GM19397 (cell line): ENCODE results near the gene SLC2A8.
A peak's percentile ranks its signal among the peaks of the same experiment; 100 is the strongest.

Experiments
- ATAC-seq: cut with Tn5 transposase; IDR thresholded peaks from one replicate; pipeline ENCODE4 v1.9.1; 2021; ENCODE audit warnings: mild to moderate bottlenecking, moderate library complexity; ENCODE audit not compliant: unreplicated experiment

Gene SLC2A8

GRCh38 chr9:127423934-127424675 is 27.1 kb downstream of the SLC2A8 start, which contains the start of gene ZNF79:
ZNF79 (plus strand) TSS chr9:127424382; CDS start chr9:127424788, 406 bp downstream.
- peak; percentile 87 for ATAC-seq

- no peak for ATAC-seq
These were observed 27.7 kb downstream of the SLC2A8 start for GRCh38 chr9:127424676-127424999.

DNA sequence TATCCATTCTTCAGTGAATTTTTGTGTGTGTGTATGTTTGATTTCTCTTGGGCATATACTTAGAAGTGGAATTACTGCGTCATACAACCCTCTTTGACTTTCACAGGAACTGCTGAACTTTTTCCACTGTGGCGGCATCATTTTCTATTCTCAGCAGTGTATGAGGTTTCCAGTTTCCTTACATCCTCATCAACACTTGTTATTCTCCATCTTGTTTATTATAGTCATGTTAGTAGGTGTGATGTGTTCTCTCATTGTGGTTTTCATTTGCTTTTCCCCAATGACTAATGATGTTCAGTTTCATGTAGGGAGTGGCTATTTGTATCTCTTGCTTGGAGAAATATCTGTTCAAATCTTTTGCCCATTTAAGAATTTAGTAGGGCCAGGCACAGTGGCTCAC is 29.8 kb downstream of the SLC2A8 start:
- no peak for ATAC-seq

GRCh38 chr9:127428348-127428747 is 31.4 kb downstream of the SLC2A8 start:
- no peak for ATAC-seq

DNA sequence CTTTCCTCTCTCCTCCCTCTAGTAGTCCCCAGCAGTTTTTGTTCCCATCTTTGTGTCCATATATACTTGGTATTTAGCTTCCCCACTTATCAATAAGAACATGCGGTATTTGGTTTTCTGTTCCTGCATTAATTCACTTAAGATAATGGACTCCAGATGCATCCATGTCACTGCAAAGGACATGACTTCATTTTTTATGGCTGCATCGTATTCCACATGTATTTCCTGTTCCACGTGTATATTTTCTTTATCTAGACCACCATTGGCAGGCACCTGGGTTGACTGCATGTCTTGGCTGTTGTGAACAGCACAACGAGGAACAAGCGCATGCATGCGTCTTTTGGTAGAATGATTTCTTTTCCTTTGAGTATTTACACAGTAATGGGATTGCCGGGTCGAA is 33.4 kb downstream of the SLC2A8 start:
- ATAC-seq, result no peak

DNA sequence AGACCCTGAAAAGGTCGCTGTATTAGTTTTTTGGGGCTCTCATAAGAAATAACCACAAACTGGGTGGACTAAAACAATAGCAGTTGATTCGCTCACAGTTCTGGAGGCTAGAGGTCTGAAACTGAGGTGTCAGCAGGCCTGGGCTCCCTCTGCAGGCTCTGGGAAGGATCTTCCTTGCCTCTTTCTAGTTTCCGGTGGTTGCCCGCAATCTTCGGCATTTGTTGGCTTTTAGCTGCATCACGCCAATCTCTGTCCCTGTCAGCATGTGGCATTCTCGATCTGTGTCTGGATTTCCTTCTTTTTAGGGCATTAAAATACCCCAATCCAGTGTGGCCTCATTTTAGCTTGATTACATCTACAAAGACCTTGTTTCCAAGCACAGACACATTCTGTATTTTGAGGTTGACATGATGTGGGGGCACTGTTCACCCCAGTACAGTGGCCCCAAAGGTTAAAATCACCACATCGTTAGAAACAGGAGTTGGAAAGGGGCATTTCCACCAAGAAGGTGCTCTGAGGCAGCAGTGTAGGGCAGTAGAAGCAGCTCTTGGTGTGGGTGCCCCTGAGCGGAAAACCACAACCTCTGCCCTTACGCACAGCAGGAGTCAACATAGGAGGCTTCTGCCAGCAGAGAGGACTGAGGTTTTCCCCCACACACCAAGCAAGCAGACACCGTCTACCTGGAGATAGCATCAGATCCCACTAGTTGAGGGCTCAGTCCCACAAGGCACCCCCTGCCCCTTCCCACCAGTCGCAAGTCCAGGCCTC is 40.7 kb downstream of the SLC2A8 start:
- no peak for ATAC-seq

- no peak for ATAC-seq
These were observed 41.4 kb downstream of the SLC2A8 start for GRCh38 chr9:127438394-127438793.

DNA sequence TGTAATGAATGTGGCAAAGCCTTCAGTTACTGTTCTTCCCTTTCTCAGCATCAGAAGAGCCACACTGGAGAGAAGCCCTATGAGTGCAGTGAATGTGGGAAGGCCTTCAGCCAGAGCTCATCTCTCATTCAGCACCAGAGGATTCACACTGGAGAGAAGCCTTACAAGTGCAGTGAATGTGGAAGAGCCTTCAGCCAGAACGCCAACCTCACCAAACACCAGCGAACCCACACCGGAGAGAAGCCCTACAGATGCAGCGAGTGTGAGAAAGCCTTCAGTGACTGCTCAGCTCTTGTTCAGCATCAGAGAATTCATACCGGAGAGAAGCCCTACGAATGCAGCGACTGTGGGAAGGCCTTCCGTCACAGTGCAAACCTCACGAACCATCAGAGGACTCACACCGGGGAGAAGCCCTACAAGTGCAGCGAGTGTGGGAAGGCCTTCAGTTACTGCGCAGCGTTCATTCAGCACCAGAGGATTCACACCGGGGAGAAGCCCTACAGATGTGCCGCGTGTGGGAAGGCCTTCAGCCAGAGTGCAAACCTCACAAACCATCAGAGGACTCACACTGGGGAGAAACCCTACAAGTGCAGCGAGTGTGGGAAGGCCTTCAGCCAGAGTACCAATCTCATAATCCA is 47.4 kb downstream of the SLC2A8 start:
- ATAC-seq, result no peak

DNA sequence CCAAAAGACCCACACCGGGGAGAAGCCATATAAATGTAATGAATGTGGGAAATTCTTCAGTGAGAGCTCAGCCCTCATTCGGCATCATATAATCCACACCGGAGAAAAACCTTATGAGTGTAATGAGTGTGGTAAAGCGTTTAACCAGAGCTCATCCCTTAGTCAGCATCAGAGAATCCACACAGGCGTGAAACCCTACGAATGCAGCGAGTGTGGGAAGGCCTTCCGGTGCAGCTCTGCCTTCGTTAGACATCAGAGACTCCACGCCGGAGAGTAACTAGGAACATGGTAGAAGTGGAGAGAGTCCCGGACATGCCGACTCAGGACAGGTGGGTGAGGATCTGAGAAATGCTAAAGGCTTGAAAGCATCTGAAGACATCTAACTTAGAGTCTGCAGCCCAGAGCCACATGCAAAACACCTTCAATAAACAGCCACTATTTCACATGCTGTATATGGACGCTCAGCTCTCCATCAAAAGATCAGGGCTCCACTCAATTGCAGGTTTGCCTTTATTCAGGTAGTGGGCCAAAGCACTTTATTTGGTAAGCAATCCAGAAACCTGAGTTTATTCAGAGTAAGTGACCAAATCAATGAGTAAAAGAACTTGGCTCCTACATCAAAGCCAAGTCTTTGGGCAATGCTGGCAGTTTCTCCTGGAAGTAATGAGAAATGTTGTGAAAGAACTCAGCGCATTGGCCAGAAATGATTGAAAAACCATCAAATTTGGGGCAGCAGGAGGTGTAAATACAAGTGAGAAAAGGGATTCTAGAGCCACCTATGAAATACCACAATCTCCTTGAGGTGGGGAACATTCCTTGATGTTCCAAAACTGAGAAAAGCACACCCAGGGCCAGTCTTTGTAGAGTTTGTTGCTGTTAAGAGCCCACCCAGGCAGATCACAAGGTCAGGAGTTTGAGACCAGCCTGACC is 48.2 kb downstream of the SLC2A8 start:
- no peak for ATAC-seq

DNA sequence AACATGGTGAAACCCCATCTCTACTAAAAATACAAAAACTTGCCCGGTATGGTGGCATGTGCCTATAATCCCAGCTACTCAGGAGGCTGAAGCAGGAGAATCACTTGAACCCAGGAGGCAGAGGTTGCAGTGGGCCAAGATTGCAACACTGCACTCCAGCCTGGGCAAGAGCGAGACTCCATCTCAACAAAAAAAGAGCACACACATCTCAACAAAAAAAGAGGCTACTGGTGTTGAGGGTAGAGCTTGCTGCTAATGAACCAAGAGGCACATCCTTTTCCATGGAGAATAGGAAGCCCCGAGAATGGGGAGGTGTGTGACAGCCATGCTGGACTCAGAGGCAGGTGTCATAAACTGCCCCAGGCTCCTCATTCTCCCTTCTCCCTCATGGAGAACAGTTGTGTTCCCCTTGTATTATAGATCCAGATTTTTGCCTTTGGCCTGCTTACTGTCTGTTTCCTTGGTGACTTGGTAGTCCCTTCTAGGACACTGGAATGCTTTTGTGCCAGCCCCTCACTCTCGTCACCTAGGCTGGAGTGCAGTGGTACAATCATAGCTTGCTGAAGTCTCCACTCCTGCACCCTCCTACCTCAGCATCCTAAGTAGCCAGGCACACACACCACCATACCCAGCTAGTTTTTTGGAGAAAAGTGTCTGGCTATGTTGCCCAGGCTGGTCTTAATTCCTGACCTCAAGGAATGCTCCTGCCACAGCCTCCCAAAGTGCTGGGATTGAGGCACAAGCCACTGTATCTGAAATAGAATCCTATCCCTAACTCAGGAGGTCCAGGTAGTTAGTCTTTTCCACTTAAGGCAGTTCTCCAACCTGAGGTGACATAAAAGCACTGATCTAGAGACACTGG is 49.1 kb downstream of the SLC2A8 start:
- no peak for ATAC-seq

DNA sequence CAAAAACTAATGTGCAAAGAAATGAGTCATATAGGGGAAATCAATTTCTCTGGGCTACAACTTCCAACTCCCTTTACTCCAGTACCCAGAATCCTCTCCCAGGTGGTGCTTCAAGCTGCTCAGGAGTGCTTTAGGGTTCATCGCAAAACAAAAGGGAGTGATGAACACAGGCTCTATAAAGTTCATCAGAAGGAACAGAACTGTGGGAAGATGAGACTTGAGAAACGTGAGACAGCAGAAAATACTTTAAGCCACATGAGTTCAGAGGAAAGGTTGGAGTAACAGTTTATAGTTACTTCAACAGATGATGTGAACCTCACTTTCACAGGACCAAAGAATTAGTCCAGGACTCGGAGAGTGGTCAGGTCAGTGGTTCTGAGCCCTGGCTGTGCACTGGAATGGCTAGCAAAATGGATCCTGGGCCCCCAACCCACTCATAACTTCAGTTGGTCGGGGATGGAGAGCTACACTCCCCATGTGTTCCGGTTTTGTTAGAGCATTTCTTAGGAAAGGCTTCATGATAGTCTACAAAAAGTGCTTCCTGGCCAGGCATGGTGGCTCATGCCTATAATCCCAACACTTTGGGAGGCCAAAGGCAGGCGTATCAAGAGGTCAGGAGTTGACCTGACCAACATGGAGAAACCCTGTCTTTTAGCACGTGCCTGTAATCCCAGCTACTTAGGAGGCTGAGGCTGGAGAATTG is 49.9 kb downstream of the SLC2A8 start:
- ATAC-seq, result no peak

DNA sequence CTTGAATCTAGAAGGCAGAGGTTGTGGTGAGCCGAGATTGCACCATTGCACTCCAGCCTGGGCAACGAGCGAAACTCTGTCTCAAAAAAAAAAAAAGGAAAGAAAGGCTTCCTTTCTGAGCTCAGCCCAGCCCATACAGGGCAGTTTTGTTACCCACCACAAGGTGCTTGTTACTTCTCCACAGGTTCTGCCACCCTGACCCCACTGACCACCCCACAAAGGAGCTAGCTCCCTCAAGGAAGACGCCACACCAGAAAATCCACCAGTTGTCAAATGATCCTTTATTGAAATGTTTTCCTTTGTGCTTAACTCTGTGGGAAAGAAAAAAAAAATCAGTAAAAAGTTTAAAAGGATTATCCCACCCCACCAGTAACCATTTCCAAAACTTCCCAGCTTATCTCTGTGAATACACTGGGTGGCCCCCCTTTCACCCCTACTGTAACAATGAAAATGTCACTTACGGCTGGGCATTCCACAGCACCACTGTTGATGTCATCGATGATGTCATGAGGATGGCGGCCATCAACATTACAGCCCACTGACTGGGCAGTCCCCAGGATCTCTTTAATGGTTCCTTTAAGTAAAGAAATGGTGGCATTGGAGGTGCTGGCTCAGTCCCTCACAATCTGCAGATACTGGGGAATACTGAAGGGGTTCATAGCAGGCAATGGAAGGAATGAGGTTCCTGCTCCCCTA is 50.6 kb downstream of the SLC2A8 start:
- ATAC-seq, result no peak

- no peak for ATAC-seq
These were observed 51.3 kb downstream of the SLC2A8 start for GRCh38 chr9:127448112-127448805.

DNA sequence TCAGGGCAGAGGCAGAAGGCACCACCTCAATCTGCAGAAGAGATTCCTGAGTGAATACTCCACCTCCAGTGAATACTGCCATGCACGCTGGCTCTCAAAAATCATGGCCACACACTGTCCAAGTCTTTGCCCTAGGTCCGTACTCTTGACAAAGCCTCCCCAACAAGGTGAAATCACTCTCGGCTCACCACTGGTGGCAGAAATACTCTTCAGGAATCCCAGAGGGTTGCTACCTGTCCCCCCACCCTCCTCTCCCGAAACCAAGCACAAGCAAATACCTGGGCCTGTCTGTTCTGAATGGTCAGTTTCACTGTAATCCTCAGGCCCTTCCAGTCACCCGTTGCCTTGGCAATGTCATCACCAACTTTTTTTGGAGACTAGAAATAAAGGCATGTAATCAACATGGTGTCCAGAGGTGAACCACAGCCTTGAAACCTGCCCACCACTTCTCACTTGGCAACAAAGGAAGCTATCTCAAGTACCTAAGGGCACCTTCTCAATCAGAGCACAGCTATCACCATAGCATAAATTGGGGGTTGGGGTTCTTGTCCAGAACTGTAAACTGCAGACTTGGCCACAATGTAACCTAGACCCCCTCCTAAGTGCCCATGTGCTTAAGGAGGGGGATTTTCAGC is 52.5 kb downstream of the SLC2A8 start:
- no peak for ATAC-seq

DNA sequence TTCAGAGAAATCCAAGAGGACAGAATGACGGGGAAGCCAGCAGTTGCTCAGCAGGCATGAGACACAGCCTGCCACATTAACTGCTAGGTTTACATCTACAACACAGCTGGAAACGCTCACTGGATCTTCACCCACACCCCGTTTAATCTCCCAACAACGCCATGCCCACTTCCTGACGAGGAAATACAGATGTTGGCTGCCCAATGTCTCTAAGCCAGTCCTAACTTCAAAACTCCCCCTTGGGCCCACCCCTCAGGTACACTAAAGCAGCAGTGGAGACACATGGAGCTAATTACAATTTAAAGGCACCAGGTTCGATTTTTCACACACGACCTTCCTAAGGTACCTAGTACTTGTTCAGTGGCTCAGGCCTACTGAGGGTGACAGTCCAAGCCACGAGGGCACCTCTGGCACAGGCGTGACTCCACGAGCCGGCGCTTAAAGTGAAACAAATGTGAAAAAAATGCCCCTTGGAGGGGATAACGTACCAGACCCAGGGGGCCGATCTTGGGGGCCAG is 53.3 kb downstream of the SLC2A8 start:
- no peak for ATAC-seq

DNA sequence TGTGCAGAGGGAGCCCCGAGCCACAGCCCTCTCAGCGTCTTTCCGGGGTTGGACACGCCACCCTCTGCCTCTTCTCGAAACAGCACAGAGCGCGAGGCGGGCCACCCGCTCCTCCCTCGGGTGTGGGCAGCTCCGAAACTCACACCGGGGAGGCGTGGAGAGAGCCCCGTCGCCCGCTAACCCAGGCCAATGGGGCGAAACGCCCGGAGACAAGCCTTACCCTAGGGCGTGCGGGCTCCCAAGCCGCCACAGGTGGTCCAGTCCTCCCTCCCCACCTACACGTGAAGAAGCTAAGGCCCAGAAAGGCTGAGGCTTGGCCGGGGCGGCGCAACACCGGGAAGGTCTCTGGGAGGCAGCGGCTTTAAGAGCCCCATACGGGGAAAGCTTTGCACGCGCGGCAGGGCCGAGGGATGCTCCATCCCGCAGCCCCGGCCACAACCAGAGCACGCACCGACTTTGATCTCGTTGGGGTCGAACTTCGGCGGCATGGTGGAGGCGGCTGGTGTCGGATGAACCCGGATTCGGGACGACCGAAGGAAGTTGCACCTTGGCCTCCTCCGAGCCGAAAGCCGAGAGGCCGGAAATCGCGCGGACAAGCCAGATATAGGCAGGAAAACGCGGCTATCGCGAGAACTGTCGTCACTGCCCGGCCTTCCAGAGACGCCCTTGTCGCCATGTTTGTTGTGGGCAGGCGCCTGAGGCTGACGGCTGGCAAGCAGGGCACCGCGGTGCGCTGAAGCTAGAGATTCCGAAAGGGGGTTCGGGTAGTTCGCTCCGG is 54.0 kb downstream of the SLC2A8 start, which contains the start of the genes LRSAM1 and RPL12:
Gene LRSAM1 (plus strand): TSS at position 681 of the 778 bp plus-strand sequence. CDS start 3,018 bp downstream, outside the sequence.
Gene RPL12 (minus strand): TSS at position 577 of the 778 bp plus-strand sequence. CDS start 89 bp downstream, at position 488.
- ATAC-seq, result peak; percentile 57

DNA sequence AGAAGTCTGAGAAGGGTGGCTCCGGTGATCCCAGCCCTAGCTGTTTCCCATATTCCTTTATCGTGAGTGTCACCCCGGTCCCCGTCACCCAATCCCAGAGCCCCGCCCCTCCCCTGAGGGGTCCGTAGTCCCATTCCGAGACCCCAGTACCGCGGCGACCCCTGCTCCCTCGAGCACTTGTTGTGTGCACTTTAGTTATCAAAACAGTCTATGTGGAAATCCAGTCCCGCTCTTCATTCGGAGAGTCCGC is 54.6 kb downstream of the SLC2A8 start:
- ATAC-seq, result peak; percentile 17
